ENCODE results near the gene OR2G3. TPM values are rescaled to one million over a fixed set of nuclear protein-coding genes. Genes with fewer than 3 reads are reported as not detected.

The OR2G3 gene
- total RNA-seq, 1 donor from 2014 or later: not detected

DNA sequence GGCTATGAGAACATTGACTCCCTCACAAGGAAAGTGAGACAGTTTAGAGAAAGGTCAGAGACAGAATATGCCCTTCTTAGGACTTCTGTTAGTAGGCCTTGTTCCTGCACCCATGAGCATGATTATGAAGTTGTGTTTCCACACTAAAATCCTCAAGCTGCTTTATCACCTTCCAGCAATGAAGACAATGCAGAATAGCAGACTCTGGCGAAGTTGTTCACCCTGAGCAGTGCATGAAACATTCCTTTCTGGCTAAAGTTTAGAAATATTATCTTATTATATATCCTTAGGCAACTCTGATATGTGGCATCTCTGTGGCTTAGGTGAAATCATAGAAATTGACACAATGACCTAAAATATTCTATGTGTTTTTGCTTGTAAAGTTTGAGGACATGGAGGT, 31.1 kb upstream of the OR2G3 start:
- Mint-ChIP-seq H3K4me1 (no peaks in the 10 kb centered on the region), H3K4me3 (no peak overlapping the region), H3K27ac (no peak overlapping the region), H3K9me3 (peaks cover 14% of the 10 kb centered on the region), H3K36me3 (no peaks in the 10 kb centered on the region), H3K27me3 (ENCODE audit: insufficient read depth, low read depth) (no peaks in the 10 kb centered on the region)
- H2AFZ ChIP-seq (replicated peaks): no peak overlapping the region
- no peaks in the 10 kb centered on the region for H3K36me3 ChIP-seq
- H3K4me3 ChIP-seq: no peak overlapping the region
- H3K27ac ChIP-seq: no peak overlapping the region
- no peaks in the 10 kb centered on the region for H3K9me3 ChIP-seq (ENCODE audit: low read depth)
- TF ChIP-seq EZH2phosphoT487 (IDR thresholded peaks at IDR 0.05) (no peak), CTCF (IDR thresholded peaks at IDR 0.05) (no peak), EZH2 (IDR thresholded peaks at IDR 0.05) (no peak)
- H3K9ac ChIP-seq: no peak overlapping the region
- no peaks in the 10 kb centered on the region for H3K27me3 ChIP-seq
- DNase-seq (ENCODE audit: low spot score): no peak
- H3K4me1 ChIP-seq: no peaks in the 10 kb centered on the region
- H4K20me1 ChIP-seq (ENCODE audit: low read depth): no peaks in the 10 kb centered on the region
- no peaks in the 10 kb centered on the region for H3F3A ChIP-seq (ENCODE audit: low read depth)
- H3K4me2 ChIP-seq: no peak overlapping the region
- no peaks in the 10 kb centered on the region for H3K79me2 ChIP-seq (ENCODE audit: low read depth)

DNA sequence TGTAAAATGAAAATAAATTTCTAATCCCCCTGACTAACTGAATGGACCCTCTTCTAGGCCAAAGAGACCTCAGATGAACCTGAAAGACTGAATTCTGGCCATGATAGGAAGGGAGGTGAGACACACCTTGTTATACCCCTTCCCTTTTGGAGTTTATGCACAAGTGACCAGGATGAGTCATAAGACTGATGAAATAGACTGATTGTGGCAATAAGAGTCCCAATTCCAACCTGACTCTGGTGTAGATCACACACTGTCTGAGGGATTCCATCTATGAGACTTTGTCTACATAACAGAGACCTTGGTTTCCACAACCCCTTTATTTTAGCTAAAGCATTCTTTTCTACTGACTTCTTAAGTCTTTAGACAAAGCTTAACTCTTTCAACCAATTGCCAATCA, 30.7 kb upstream of the OR2G3 start:
- Histone ChIP-seq H3K4me2 (no peak overlapping the region), H3K9me3 (ENCODE audit: low read depth) (no peaks in the 10 kb centered on the region), H2AFZ (replicated peaks) (no peak overlapping the region), H3K36me3 (no peaks in the 10 kb centered on the region), H3K4me3 (no peak overlapping the region), H3K79me2 (ENCODE audit: low read depth) (no peaks in the 10 kb centered on the region), H4K20me1 (ENCODE audit: low read depth) (no peaks in the 10 kb centered on the region), H3K27me3 (no peaks in the 10 kb centered on the region), H3K27ac (no peak overlapping the region), H3K4me1 (no peaks in the 10 kb centered on the region), H3K9ac (no peak overlapping the region), H3F3A (ENCODE audit: low read depth) (no peaks in the 10 kb centered on the region)
- no peak for DNase-seq (ENCODE audit: low spot score)
- Mint-ChIP-seq H3K4me1 (no peaks in the 10 kb centered on the region), H3K27me3 (ENCODE audit: insufficient read depth, low read depth) (no peaks in the 10 kb centered on the region), H3K4me3 (no peak overlapping the region), H3K27ac (no peak overlapping the region), H3K36me3 (no peaks in the 10 kb centered on the region), H3K9me3 (peaks cover 11% of the 10 kb centered on the region)
- no peak for TF ChIP-seq EZH2 (IDR thresholded peaks at IDR 0.05)
- TF ChIP-seq EZH2phosphoT487 (IDR thresholded peaks at IDR 0.05): no peak

DNA sequence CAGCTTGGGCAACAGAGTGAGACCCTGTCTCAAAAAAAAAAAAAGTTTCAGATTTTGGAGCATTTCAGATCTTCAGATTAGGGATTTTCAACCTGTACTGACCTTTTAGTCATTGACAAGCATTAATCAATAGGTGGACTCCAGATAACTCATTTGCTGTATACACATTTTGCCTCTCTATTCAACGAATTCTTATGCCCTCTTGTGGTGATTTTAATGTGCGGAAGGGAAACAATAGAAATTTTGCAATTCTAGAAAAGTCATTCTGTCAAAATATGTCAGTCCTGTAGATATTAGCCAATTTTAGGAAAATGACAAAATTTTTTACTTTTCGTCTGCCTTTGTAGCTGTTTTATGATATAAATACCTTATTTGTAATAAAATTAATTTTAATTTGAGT, 28.9 kb upstream of the OR2G3 start:
- no peaks in the 10 kb centered on the region for H3K27me3 ChIP-seq
- no peak overlapping the region for H3K9ac ChIP-seq
- no peak overlapping the region for H3K4me3 ChIP-seq
- H3K27ac Mint-ChIP-seq: no peak overlapping the region
- no peaks in the 10 kb centered on the region for H3K79me2 ChIP-seq (ENCODE audit: low read depth)
- no peak overlapping the region for H3K4me2 ChIP-seq
- no peaks in the 10 kb centered on the region for H3K4me1 Mint-ChIP-seq
- no peaks in the 10 kb centered on the region for H3K27me3 Mint-ChIP-seq (ENCODE audit: insufficient read depth, low read depth)
- no peak overlapping the region for H3K27ac ChIP-seq
- no peak for DNase-seq (ENCODE audit: low spot score)
- no peaks in the 10 kb centered on the region for H4K20me1 ChIP-seq (ENCODE audit: low read depth)
- no peak overlapping the region for H2AFZ ChIP-seq (replicated peaks)
- H3K36me3 ChIP-seq: no peaks in the 10 kb centered on the region
- no peaks in the 10 kb centered on the region for H3F3A ChIP-seq (ENCODE audit: low read depth)
- peaks cover 4% of the 10 kb centered on the region for H3K9me3 Mint-ChIP-seq
- no peaks in the 10 kb centered on the region for H3K9me3 ChIP-seq (ENCODE audit: low read depth)
- H3K4me1 ChIP-seq: no peaks in the 10 kb centered on the region
- H3K36me3 Mint-ChIP-seq: no peaks in the 10 kb centered on the region
- TF ChIP-seq CTCF (IDR thresholded peaks at IDR 0.05) (peak; percentile 58), EZH2 (IDR thresholded peaks at IDR 0.05) (no peak)
- H3K4me3 Mint-ChIP-seq: no peak overlapping the region

- TF ChIP-seq EZH2phosphoT487 (IDR thresholded peaks at IDR 0.05): no peak
- TF ChIP-seq EZH2 (IDR thresholded peaks at IDR 0.05): no peak
- no peak for TF ChIP-seq CTCF (IDR thresholded peaks at IDR 0.05)
- no peaks in the 10 kb centered on the region for H3K27me3 ChIP-seq
- H3K27me3 Mint-ChIP-seq (ENCODE audit: insufficient read depth, low read depth): no peaks in the 10 kb centered on the region
- H3K4me3 ChIP-seq: no peak overlapping the region
- no peak for DNase-seq (ENCODE audit: low spot score)
- H3K9ac ChIP-seq: no peak overlapping the region
- no peak overlapping the region for H3K27ac ChIP-seq
- H2AFZ ChIP-seq (replicated peaks): no peak overlapping the region
- H3K9me3 ChIP-seq (ENCODE audit: low read depth): no peaks in the 10 kb centered on the region
- H3K79me2 ChIP-seq (ENCODE audit: low read depth): no peaks in the 10 kb centered on the region
- no peaks in the 10 kb centered on the region for H3K36me3 Mint-ChIP-seq
- H3K4me1 ChIP-seq: no peaks in the 10 kb centered on the region
- no peaks in the 10 kb centered on the region for H3K9me3 Mint-ChIP-seq
- H3K27ac Mint-ChIP-seq: no peak overlapping the region
- H3F3A ChIP-seq (ENCODE audit: low read depth): no peaks in the 10 kb centered on the region
- H3K4me1 Mint-ChIP-seq: no peaks in the 10 kb centered on the region
- H3K4me2 ChIP-seq: no peak overlapping the region
- no peaks in the 10 kb centered on the region for H3K36me3 ChIP-seq
- H4K20me1 ChIP-seq (ENCODE audit: low read depth): no peaks in the 10 kb centered on the region
- H3K4me3 Mint-ChIP-seq: no peak overlapping the region
Observed at GRCh38 chr1:247578946-247579460, 26.4 kb upstream of the OR2G3 start.
